H9 (cell line): ENCODE measurements around the gene DMD. TPM values are rescaled to one million over a fixed set of nuclear protein-coding genes. Genes with fewer than 3 reads are reported as not detected.

Source experiments
- DNase-seq: peaks from one replicate; pipeline ENCODE4 v3.0.0-alpha.2; 2017
- H2AFZ ChIP-seq: one replicate; pipeline ENCODE4 v1.6.1; 2013; ENCODE audit warnings: mild to moderate bottlenecking, low read length, control low read depth, moderate library complexity
- H2AK5ac ChIP-seq: 2 replicates; pipeline ENCODE4 v1.6.1; 2013; ENCODE audit warnings: low read length, control low read depth, mixed read lengths; ENCODE audit not compliant: insufficient read length
- H2BK120ac ChIP-seq: one replicate; pipeline ENCODE4 v1.6.1; 2013; ENCODE audit warnings: low read depth, mild to moderate bottlenecking, low read length, control low read depth, inconsistent platforms; ENCODE audit not compliant: poor library complexity, severe bottlenecking
- H2BK12ac ChIP-seq: 2 replicates; pipeline ENCODE4 v1.6.1; 2013; ENCODE audit warnings: low read length, control low read depth, mixed read lengths, low read depth; ENCODE audit not compliant: insufficient read length
- H2BK15ac ChIP-seq: 2 replicates; pipeline ENCODE4 v1.6.1; 2013; ENCODE audit warnings: low read depth, low read length, control low read depth
- H2BK20ac ChIP-seq: one replicate; pipeline ENCODE4 v1.6.1; 2013; ENCODE audit warnings: low read depth, mild to moderate bottlenecking, low read length, control low read depth, inconsistent platforms; ENCODE audit not compliant: poor library complexity, severe bottlenecking
- H2BK5ac ChIP-seq: 2 replicates; pipeline ENCODE4 v1.6.1; 2013; ENCODE audit warnings: low read length, control low read depth, mixed read lengths; ENCODE audit not compliant: insufficient read length
- H3K14ac ChIP-seq: 2 replicates; pipeline ENCODE4 v1.6.1; 2013; ENCODE audit warnings: low read length, control low read depth; ENCODE audit not compliant: insufficient read depth
- H3K18ac ChIP-seq: 2 replicates; pipeline ENCODE4 v1.6.1; 2013; ENCODE audit warnings: low read depth, mild to moderate bottlenecking, mixed read lengths, low read length, control low read depth; ENCODE audit not compliant: insufficient read length
- H3K23ac ChIP-seq: 2 replicates; pipeline ENCODE4 v1.6.1; 2013; ENCODE audit warnings: low read length, control low read depth, mixed read lengths, low read depth; ENCODE audit not compliant: insufficient read length
- H3K23me2 ChIP-seq: 2 replicates; pipeline ENCODE4 v1.6.1; 2013; ENCODE audit warnings: low read depth, mild to moderate bottlenecking, mixed read lengths, low read length, control low read depth; ENCODE audit not compliant: insufficient read length, poor library complexity, severe bottlenecking
- H3K27ac ChIP-seq: 2 replicates; pipeline ENCODE4 v1.5.1; 2013; ENCODE audit warnings: low read length, control low read depth, mixed read lengths, low read depth; ENCODE audit not compliant: insufficient read length
- H3K27me3 ChIP-seq: 2 replicates; pipeline ENCODE4 v1.6.1; 2013; ENCODE audit warnings: low read length, control low read depth, inconsistent platforms; ENCODE audit not compliant: insufficient read depth
- H3K4ac ChIP-seq: 2 replicates; pipeline ENCODE4 v1.6.1; 2013; ENCODE audit warnings: low read depth, mild to moderate bottlenecking, control low read depth, inconsistent platforms, low read length, moderate library complexity
- H3K4me1 ChIP-seq: 2 replicates; pipeline ENCODE4 v1.6.1; 2013; ENCODE audit warnings: low read length, control low read depth, inconsistent platforms; ENCODE audit not compliant: insufficient read depth
- H3K4me2 ChIP-seq: 2 replicates; pipeline ENCODE4 v1.6.1; 2013; ENCODE audit warnings: low read length, control low read depth, mixed read lengths; ENCODE audit not compliant: insufficient read length, insufficient read depth
- H3K56ac ChIP-seq: 2 replicates; pipeline ENCODE4 v1.6.1; 2013; ENCODE audit warnings: low read depth, mild to moderate bottlenecking, mixed read lengths, low read length, control low read depth; ENCODE audit not compliant: insufficient read length
- H3K79me1 ChIP-seq: 2 replicates; pipeline ENCODE4 v1.6.1; 2013; ENCODE audit warnings: low read depth, mild to moderate bottlenecking, moderate library complexity, low read length, control low read depth, inconsistent platforms; ENCODE audit not compliant: insufficient read depth, poor library complexity, severe bottlenecking
- H3K79me2 ChIP-seq: 2 replicates; pipeline ENCODE4 v1.6.1; 2013; ENCODE audit warnings: low read length, control low read depth, inconsistent platforms; ENCODE audit not compliant: insufficient read depth
- H3K9ac ChIP-seq: 2 replicates; pipeline ENCODE4 v1.6.1; 2013; ENCODE audit warnings: low read length, control low read depth, mixed read lengths; ENCODE audit not compliant: insufficient read length; ENCODE audit errors: extremely low read depth
- H3K9me3 ChIP-seq: one replicate; pipeline ENCODE4 v1.6.1; 2013; ENCODE audit warnings: low read depth, low read length, inconsistent platforms; ENCODE audit not compliant: control insufficient read depth
- H3T11ph ChIP-seq: one replicate; pipeline ENCODE4 v1.6.1; 2013; ENCODE audit warnings: mild to moderate bottlenecking, low read length, control low read depth, inconsistent platforms
- H4K20me1 ChIP-seq: one replicate; pipeline ENCODE4 v1.6.1; 2013; ENCODE audit not compliant: control insufficient read depth, insufficient read length, insufficient read depth
- H4K5ac ChIP-seq: 2 replicates; pipeline ENCODE4 v1.6.1; 2013; ENCODE audit warnings: low read depth, mild to moderate bottlenecking, mixed read lengths, low read length, control low read depth; ENCODE audit not compliant: insufficient read length
- H4K8ac ChIP-seq: replicated peaks from 2 replicates; pipeline ENCODE4 v1.6.1; 2013; ENCODE audit warnings: low read length, control low read depth, mixed read lengths, low read depth; ENCODE audit not compliant: insufficient read length
- H4K91ac ChIP-seq: 2 replicates; pipeline ENCODE4 v1.6.1; 2013; ENCODE audit warnings: low read depth, mild to moderate bottlenecking, moderate library complexity, mixed read lengths, low read length, control low read depth; ENCODE audit not compliant: insufficient read length
- H3K27ac Mint-ChIP-seq, 3 experiments: 2 replicates in 2 of 3; 3 replicates in 1 of 3; pipeline ENCODE4 v1.8.0; 2020 to 2021; ENCODE audit warnings: mixed read lengths in 3 of 3, mild to moderate bottlenecking in 1 of 3, moderate library complexity in 1 of 3
- H3K27me3 Mint-ChIP-seq: 2 replicates; pipeline ENCODE4 v1.8.0; 2021; ENCODE audit warnings: low read depth, mild to moderate bottlenecking, moderate library complexity, mixed read lengths
- H3K36me3 Mint-ChIP-seq, 3 experiments: 2 replicates in 2 of 3; 3 replicates in 1 of 3; pipeline ENCODE4 v1.8.0; 2020 to 2021; ENCODE audit warnings: low read depth in 3 of 3, mixed read lengths in 3 of 3; ENCODE audit not compliant: insufficient read depth in 1 of 3
- H3K4me1 Mint-ChIP-seq, 2 experiments: 2 replicates each; pipeline ENCODE4 v1.8.0; 2020; ENCODE audit warnings: mixed read lengths in 2 of 2
- H3K4me3 Mint-ChIP-seq, 2 experiments: 2 replicates in 1 of 2; 3 replicates in 1 of 2; pipeline ENCODE4 v1.8.0; 2020 to 2021; ENCODE audit warnings: mild to moderate bottlenecking in 2 of 2, mixed read lengths in 2 of 2, moderate library complexity in 1 of 2
- H3K9me3 Mint-ChIP-seq, 2 experiments: 2 replicates in 1 of 2; 3 replicates in 1 of 2; pipeline ENCODE4 v1.8.0; 2020; ENCODE audit warnings: mild to moderate bottlenecking in 2 of 2, mixed read lengths in 2 of 2, moderate library complexity in 1 of 2
- CTCF ChIP-seq: fragments of 200-600 bp; sonication (generic); conservative IDR thresholded peaks from 3 replicates; pipeline ENCODE4 v1.8.0; 2021; ENCODE audit warnings: antibody characterized with exemption, mild to moderate bottlenecking
- WGBS: extraction: QIAGEN DNeasy Blood & Tissue Kit; methylation state at CpG from one replicate; pipeline ENCODE4 v1.1.7; 2013; ENCODE audit warnings: missing lambda C conversion rate, low lambda C conversion rate, mixed read lengths; ENCODE audit not compliant: insufficient read length; ENCODE audit errors: extremely low coverage; 5-methylcytosine and 5-hydroxymethylcytosine counted together
- total RNA-seq: library from RNA; stranded (reverse); gene quantifications from 2 replicates; pipeline ENCODE4 v1.2.1, GENCODE V29; 2021

Gene DMD
- total RNA-seq, 1 experiment from 2014 or later = 3.8 TPM

GRCh38 chrX:32421266-32421665, 790.1 kb downstream of the DMD start:
- no peak for DNase-seq
- Histone ChIP-seq H3K14ac (no peak overlapping the region), H3K4ac (no peak overlapping the region), H4K91ac (no peak overlapping the region), H3K18ac (no peak overlapping the region), H3K79me1 (no peaks in the 10 kb centered on the region), H2BK12ac (no peak overlapping the region), H3K9me3 (no peaks in the 10 kb centered on the region), H3K56ac (no peak overlapping the region), H3K4me1 (no peaks in the 10 kb centered on the region), H3K23me2 (no peaks in the 10 kb centered on the region), H3K9ac (no peak overlapping the region), H3K23ac (no peak overlapping the region), H2BK120ac (no peak overlapping the region), H2BK15ac (no peak overlapping the region), H4K5ac (no peak overlapping the region), H2BK5ac (no peak overlapping the region), H3K4me2 (no peak overlapping the region), H3K79me2 (no peaks in the 10 kb centered on the region), H2AK5ac (no peak overlapping the region), H4K8ac (no peak overlapping the region), H3K27me3 (no peaks in the 10 kb centered on the region), H4K20me1 (no peaks in the 10 kb centered on the region), H2BK20ac (no peak overlapping the region), H3K27ac (no peak overlapping the region), H3T11ph (no peak overlapping the region), H2AFZ (no peak overlapping the region)
- no CpG with 5 or more reads among the region's 3 CpGs for WGBS
- Mint-ChIP-seq H3K36me3 (no peaks in the 10 kb centered on the region), H3K9me3 (peaks cover 42 to 47% of the 10 kb centered on the region in 2 experiments), H3K27ac (no peak overlapping the region), H3K4me1 (no peaks in the 10 kb centered on the region), H3K27me3 (no peaks in the 10 kb centered on the region; the same call in 1 of the 2 replicates), H3K4me3 (no peak overlapping the region)
- no peak for TF ChIP-seq CTCF
